Measurements from ENCODE around the gene HOXB1. TPM values are rescaled to one million over a fixed set of nuclear protein-coding genes. Genes with fewer than 3 reads are reported as not detected.
"Not testable (repeated sequence)": the region's sequence is repeated elsewhere in the genome, so short reads cannot be mapped to it uniquely, and the experiment has no call there.

Gene HOXB1
- polyA plus RNA-seq, 12 donors = not detected

DNA sequence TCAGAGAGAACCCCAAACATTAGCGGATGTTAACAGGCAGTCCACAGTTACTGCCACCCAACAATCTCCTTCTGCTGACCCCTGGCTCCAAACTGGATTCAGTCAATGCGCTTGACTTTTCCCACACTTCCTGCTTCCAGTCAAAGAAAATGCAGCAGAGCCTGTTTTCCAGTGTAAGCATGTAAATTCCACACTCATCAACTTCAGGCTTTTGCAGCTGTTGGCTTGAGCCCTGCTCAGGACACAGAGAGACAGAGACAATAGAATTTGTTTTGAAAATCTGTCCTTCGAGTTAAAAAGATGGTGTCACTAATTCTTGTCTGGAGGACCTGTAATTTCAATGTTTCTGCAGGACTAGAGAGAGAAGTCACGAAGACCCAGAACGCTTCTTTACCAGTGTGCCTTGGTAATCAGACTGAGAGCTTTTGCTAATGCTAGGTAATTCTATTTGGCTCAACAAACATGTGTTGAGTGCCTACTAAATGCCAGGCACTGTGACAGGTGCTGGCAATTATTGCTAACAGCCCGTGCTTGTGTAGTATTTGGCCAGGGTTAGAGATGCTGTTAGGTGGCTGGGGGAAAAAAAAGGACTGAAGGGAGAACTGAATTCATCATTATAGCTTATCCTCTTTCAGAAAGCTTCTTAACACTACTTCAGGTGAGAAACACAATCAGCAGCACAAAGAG lies 32.5 kb downstream of the HOXB1 start:
- DNase-seq = no peak

DNA sequence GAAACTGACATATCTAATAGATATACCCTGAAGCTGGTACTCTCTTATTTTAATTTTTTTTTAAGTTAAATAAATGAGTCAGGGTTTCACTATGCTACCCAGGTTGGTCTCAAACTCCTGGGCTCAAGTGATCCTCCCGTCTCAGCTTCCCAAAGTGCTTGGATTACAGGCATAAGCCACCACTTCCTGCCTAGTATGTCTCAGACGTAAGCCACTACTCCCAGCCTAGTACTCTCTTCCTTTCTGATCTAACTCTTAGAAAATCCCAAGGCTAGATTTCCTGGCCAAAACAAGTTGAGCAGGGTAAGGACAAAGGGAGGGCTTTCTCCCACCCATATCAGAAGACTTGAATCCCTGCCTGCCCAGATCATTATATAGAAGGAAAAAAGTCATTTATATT lies 33.7 kb downstream of the HOXB1 start:
- DNase-seq = no peak

- DNase-seq = no peak
Observed at GRCh38 chr17:48494335-48494734, 36.5 kb downstream of the HOXB1 start.

DNA sequence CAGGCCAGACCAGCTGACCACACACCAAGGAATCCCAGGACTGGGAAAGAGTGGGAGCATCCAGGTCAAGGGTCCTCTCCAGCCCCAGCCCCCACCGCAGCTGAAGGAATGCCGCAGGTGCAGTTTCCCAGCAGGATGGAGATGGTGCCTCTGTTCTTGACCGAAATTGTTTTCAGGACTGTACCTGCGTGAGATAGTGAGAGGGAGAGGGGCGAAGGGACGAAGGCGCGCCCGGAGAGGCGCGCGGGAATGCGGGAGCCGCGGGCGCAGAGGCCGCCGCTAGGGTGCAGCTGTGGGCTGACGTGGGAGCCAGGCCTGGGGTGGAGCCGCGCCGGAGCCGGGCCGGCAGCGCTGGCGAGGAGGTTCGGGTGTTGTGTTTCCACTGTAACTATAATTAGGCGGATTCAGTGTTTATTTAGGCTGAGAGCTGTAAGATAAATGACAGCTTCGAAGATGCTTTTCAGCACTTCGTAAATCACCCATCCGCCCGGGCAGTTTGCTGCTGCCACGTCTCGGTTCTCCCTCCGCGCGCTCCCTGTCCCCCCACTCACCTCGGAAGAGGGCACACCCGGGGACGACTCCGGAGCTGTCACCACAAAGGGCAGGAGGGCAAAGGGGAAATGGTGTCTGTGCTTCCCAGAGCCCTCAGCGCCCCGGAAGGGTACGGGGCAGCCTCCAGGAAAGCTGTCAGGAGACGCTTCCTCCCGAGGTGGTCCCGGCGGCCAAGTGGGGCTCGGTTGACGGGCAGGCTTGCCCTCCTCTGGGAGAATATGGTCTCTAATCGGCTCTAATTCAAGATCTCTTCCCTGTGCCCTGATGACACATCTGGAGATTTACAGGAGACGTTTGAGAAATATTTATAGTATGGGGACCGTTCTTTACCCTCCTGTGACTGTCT lies 38.2 kb downstream of the HOXB1 start:
- DNase-seq = peak; percentile 71

GRCh38 chr17:48491527-48492273 lies 39.1 kb downstream of the HOXB1 start:
- DNase-seq = no peak

- no peak for DNase-seq
Observed at GRCh38 chr17:48490451-48490892, 40.3 kb downstream of the HOXB1 start.

DNA sequence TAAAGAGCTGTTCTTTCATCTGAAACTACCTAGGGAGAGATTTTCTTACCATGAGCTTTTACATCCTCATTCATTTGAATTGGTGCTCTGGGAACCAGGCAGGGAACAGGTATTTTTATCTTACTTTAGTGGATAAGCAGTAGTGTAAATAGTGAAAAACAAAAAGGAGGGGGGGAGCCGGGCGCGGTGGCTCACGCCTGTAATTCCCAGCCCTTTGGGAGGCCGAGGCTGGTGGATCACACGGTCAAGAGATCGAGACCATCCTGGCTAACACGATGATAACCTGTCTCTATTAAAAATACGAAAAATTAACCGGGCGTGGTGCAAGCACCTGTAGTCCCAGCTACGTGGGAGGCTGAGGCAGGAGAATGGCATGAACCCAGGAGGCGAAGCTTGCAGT lies 41.0 kb downstream of the HOXB1 start:
- no peak for DNase-seq

DNA sequence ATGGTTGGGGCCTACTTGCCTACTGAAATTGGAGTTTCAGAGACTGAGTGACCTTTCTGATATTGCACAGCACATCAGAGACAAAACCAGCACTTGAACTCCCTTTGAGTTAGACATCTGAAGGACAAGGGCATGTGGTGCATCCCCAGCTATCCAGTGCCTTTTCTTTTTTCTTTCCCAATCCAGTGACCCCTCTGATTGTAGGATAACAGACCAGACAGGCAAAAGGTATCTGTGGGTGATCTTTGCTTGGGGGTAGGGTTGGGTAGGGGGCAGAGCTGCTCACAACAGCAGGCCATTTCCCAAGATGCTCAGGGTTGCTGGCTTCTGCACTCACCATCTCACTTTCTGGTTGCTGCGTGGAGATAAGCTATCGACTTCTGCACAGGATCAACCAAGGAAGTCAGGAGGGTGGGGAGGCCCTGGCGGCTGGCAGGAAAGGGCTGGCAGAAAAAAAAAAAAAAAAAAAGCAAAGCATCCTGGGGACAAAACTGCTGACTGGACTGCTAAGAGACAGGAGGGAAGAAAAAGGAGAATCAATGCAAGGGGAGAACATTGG lies 42.2 kb downstream of the HOXB1 start:
- no peak for DNase-seq

DNA sequence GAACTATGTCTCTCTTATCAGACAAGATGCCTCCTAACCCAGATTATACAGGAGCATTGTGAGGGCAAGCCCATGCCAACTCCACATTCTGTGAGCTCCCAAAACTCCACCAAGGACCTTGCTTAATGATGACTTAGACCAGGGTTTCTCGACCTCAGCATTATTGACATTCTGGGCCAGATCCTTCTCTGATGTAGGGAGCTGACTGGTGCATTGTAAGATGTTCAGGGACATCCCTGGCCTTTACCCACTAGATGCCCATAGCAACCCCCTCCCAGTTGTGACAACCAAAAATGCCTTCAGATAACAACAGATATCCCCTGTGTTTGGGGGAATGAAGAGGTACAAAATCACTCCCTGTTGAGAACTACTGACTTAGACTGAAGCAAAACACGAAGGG lies 43.6 kb downstream of the HOXB1 start:
- no peak for DNase-seq

- DNase-seq = no peak
Observed at GRCh38 chr17:48486557-48486956, 44.3 kb downstream of the HOXB1 start.

DNA sequence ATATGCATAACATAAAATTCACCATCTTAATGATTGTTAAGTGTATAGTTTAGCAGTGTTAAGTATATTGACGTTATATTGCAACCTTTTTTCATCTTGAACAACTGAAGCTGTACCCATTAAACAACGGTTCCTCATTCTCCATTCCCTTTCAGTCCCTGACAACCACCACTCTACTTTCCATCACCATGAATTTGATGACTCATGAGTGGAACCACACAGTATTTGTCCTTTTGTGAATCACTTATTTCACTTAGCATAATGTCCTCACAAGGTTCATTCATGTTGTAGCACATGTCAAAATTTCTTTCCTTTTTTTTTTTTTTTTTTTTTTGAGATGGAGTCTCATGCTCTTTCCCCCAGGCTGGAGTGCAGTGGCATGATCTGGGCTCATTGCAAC lies 46.0 kb downstream of the HOXB1 start:
- no peak for DNase-seq

- DNase-seq = no peak
Observed at GRCh38 chr17:48484256-48484655, 46.6 kb downstream of the HOXB1 start.

GRCh38 chr17:48483471-48484131 lies 47.2 kb downstream of the HOXB1 start:
- DNase-seq = peak; percentile 42

- no peak for DNase-seq
Observed at GRCh38 chr17:48483004-48483403, 47.8 kb downstream of the HOXB1 start.

GRCh38 chr17:48482301-48482700 lies 48.5 kb downstream of the HOXB1 start:
- not testable (repeated sequence) for DNase-seq

- DNase-seq = no peak
Observed at GRCh38 chr17:48479014-48479402, 51.8 kb downstream of the HOXB1 start.

Other genes with a start within 250 kb of the HOXB1 start
- gene SKAP1, start 100.8 kb downstream of the HOXB1 start, polyA plus RNA-seq (ENCODE audit: insufficient read length in 12 of 12) = under 1 TPM in 9 of 12 donors, not detected in 3; 0.31 to 0.98 (median 0.48) TPM
- gene HOXB2, start 14.1 kb upstream of the HOXB1 start, polyA plus RNA-seq (ENCODE audit: insufficient read length in 12 of 12) = 10 to 100 TPM in 7 of 12 donors, 1 to 10 TPM in 4, not detected in 1; 5.5 to 16.3 (median 11.9) TPM
- gene HOXB4, start 47.3 kb upstream of the HOXB1 start, polyA plus RNA-seq (ENCODE audit: insufficient read length in 12 of 12) = 1 to 10 TPM in 9 of 12 donors, under 1 TPM in 2, not detected in 1; 0.69 to 4.5 (median 2.2) TPM
- gene HOXB3, start 59.2 kb upstream of the HOXB1 start, polyA plus RNA-seq (ENCODE audit: insufficient read length in 12 of 12) = 10 to 100 TPM in 9 of 12 donors, 1 to 10 TPM in 2, not detected in 1; 4.0 to 42.9 (median 13.4) TPM
- gene HOXB5, start 62.8 kb upstream of the HOXB1 start, polyA plus RNA-seq (ENCODE audit: insufficient read length in 12 of 12) = 10 to 100 TPM in 1 of 12 donors, 1 to 10 TPM in 4, under 1 TPM in 6, not detected in 1; 0.54 to 17.5 (median 0.93) TPM
- gene HOXB6, start 74.0 kb upstream of the HOXB1 start, polyA plus RNA-seq (ENCODE audit: insufficient read length in 12 of 12) = 1 to 10 TPM in 9 of 12 donors, under 1 TPM in 2, not detected in 1; 0.80 to 8.8 (median 1.4) TPM
- gene HOXB7, start 80.0 kb upstream of the HOXB1 start, polyA plus RNA-seq (ENCODE audit: insufficient read length in 12 of 12) = 10 to 100 TPM in 1 of 12 donors, 1 to 10 TPM in 10, not detected in 1; 1.5 to 12.5 (median 2.2) TPM
- 1 to 10 TPM in 2 of 12 donors, under 1 TPM in 7, not detected in 3; 0.07 to 1.9 (median 0.27) TPM for gene HOXB8, start 84.3 kb upstream of the HOXB1 start, polyA plus RNA-seq (ENCODE audit: insufficient read length in 12 of 12)
- gene HOXB9, start 95.3 kb upstream of the HOXB1 start, polyA plus RNA-seq (ENCODE audit: insufficient read length in 12 of 12) = under 1 TPM in 10 of 12 donors, not detected in 2; 0.09 to 0.77 (median 0.40) TPM
- gene PRAC1, start 191.5 kb upstream of the HOXB1 start, polyA plus RNA-seq (ENCODE audit: insufficient read length in 12 of 12) = not detected
- not detected for gene PRAC2, start 192.2 kb upstream of the HOXB1 start, polyA plus RNA-seq (ENCODE audit: insufficient read length in 12 of 12)
- gene HOXB13, start 197.7 kb upstream of the HOXB1 start, polyA plus RNA-seq (ENCODE audit: insufficient read length in 12 of 12) = 1 to 10 TPM in 1 of 12 donors, under 1 TPM in 1, not detected in 10; 0.11 to 5.9 TPM

Data from muscle of arm (tissue), 12 donors.